ENCODE data around the gene CLEC17A.

GRCh38 chr19:14570864-14571527 is 11.9 kb upstream of the CLEC17A start:
- TF ChIP-seq CTCF (IDR thresholded peaks at IDR 0.05) (no peak), POLR2A (IDR thresholded peaks at IDR 0.05) (no peak)
